Bone marrow (tissue), 2 donors: ENCODE measurements around the gene AP2B1.
A peak's percentile ranks its signal among the peaks of the same experiment; 100 is the strongest.

ENCODE experiments used
- DNase-seq, 2 donors: peaks; one replicate each; lab custom pipeline; 2025; lab: John Stamatoyannopoulos, UW

AP2B1 gene

DNA sequence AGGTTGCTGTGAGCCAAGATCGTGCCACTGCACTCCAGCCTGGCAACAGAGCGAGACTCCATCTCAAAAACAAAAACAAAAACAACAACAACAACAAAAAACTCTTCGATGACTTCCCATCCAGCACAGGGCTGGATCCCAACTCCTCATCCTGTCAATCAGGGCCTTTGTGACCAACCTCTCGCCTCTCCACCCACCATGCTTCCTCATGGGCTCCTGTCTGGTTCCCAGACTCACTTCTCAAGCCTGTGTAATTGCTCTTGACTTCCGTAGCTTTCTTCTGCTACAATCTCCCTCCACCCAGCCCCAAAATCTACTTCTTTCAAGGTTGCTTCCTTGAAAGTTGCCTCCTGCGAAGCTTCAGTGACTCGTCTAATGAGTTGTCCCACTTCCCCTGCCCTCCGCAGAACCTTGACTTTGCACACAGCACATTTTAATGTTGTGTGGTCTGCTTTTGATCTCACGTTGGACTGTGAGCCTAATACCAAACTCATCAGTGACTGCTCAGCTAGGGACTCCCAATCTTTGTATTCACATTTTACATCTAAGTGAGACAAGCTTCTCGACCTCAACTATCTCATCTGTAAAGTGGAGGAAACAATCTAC, 143.4 kb downstream of the AP2B1 start:
- DNase-seq, result no peak

- no peak for DNase-seq
Measured at GRCh38 chr17:35731239-35731916, 144.3 kb downstream of the AP2B1 start, which contains the start of gene RASL10B. TSS of gene RASL10B (plus strand) at chr17:35731639. CDS start at chr17:35735185, 3,546 bp downstream.

DNA sequence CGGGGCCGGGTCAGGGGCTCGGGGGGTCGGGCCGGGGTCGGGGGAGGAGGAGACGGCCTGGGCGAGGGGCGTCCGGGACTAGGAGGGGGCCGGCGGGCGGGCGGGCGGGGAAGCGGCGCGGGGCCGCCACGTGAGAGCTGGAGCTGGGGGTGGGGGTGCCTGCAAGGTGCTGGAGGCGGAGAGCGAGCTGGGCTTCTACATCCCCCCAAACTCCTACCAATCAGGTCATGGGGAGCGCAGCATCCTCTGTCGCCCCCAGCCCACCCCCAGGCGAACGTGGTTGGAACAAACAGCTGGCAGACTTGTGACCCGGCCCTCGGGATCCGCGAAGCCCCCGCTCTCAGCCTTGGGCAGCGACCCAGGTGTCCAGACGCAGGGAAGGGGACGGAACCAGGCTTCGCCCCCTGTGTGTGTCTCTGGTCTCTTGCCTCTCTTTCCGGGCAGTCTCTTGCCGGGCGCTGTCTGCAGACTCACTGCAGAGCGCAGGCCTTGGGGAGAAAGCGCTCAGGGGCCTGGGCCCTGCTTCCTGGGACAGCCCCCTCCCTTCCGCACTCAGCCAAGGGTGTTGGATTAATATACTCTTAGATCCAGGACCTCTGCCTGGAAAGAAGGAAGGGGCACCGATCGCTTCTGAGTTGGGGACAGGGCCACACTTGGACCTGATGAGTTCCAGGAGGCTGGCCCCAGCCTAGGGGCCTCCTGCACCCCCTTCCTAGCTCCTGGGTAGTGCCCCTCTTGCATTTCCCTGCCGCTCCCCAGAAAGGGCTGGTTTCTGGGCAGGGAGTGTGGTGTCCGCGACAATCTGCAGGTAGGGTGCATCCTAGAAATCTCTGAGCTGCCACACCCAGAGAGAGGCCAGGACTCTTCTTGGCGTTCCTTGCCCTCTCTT, 145.0 kb downstream of the AP2B1 start:
- DNase-seq, result no peak

GRCh38 chr17:35732806-35733136, 145.6 kb downstream of the AP2B1 start:
- no peak for DNase-seq

GRCh38 chr17:35733366-35733765, 146.2 kb downstream of the AP2B1 start:
- DNase-seq, result no peak

- no peak for DNase-seq
Measured at GRCh38 chr17:35734396-35734795, 147.3 kb downstream of the AP2B1 start.

GRCh38 chr17:35735036-35735805, 148.1 kb downstream of the AP2B1 start:
- DNase-seq, result no peak

DNA sequence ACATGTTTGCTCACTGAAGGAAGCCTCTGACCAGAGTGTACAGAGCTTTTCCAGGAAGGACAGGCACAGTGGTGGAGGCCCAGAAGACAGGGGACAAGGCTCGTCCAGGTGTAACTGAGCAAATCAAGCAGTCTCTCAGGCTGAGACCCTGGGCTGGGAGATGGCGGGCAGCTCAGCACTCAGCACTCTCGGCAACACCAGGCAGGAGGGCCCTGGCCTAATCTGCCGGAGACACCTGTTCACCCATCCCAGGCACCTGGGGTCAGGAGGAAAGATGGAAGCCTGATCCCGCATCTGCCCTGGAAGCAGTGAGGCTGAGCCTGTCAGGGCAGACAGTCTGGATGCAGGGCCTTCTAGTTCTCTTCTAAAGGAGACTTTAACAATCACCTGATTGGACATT, 149.1 kb downstream of the AP2B1 start:
- DNase-seq, result no peak

- DNase-seq, result no peak
Measured at GRCh38 chr17:35738519-35739133, 151.5 kb downstream of the AP2B1 start.

GRCh38 chr17:35740216-35740615, 153.1 kb downstream of the AP2B1 start:
- DNase-seq, result no peak

- no peak for DNase-seq
Measured at GRCh38 chr17:35740997-35741931, 154.1 kb downstream of the AP2B1 start.

DNA sequence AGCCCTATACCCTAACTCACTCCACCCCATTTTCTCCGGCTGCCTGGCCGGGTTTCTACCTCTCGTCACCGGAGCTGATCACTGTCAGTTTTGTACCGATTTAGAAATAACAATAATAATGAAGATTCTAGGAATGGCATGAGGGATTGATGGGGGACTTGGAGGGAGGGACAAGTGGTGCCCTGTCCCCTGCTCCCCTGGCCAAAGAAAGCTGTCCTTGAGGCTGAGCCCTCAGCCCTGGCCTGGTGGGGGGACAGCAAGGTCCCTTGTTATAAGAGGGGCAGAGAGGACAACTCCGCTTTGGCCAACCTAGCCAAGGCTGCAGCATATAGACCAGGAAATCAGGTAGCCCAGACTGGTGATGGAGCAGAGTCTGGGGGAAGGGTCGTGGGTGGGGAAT, 155.4 kb downstream of the AP2B1 start:
- no peak for DNase-seq

DNA sequence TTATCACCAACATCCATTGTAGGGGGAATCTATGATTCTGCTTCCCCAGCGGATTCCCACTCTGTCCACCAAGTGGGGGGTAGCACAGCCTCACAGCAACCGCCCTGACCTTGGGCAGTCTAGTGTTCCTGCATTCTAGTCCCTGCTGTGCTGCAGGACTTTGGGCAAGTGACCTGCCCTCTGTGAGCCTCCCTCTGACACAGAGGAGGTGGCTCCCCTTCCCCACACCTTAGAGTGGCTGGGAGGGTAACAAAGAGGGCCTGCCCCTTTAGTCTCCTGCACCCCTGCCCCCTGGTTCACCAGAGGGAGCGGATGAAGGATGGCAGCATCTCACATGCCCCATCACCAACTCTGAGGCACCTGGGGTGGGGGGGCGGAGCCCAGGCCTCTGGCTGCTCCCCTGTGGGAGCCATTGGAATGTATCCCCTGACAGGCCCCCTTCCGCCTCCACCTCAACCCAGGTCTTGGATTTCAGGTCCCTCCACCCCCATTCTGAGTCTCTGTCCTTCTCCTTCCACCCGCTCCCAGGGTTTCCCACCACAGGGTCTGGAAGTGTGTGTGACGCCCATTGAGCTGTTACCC, 155.9 kb downstream of the AP2B1 start:
- no peak for DNase-seq

DNA sequence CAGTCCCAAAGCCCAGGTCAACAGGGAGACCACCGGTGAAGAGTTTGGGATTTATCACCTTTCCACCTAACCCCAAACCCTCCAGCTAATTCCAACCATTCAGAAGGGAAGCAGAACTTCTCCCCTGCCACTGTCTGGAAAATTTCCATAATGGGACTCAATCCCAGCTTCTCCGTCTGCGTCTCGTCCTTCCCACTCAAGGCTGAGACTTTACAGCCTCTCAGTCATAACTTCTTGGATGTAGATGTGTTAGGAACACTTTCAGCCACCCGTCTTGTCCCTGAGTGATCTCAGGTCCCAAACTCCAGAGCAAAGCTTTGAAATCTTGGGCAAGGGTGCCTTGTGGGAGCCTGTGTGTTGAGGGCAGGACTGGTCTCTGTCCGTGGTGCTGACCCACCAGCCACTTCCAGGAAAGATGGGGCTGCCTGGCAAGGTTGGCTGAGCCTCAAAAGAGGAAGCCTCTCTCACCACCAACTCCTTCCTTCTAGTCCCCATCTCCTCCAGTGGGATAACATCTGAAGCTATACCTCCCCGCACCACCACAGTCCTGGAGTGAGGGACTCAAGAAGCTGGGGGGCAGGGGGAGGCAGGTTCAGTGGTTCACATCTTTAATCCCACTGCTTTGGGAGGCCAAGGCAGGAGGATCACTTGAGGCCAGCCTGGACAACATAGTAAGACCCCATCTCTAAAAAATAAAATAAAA, 156.7 kb downstream of the AP2B1 start:
- peak in 1 of 2 donors; percentile 6 for DNase-seq

DNA sequence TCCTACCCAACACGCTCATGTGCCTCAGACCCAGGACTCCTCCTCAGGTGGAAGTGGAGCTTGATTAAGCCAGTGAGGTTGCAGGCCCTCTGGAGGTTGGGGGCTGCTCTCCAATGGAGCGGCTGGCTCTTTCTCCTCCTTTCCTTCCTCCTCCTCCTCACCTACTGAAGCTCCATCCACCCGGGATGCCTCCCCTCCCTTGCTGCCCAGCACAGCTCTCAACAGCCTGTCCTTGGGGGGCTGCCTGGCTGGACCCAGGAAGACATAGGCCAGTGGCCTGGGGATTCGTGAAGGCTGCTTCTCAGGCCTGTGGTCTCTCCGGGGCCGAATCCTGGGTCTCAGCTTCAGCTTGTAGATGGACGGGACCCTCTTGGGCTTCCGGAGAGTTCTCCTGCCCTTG, 157.7 kb downstream of the AP2B1 start:
- DNase-seq, result no peak

DNA sequence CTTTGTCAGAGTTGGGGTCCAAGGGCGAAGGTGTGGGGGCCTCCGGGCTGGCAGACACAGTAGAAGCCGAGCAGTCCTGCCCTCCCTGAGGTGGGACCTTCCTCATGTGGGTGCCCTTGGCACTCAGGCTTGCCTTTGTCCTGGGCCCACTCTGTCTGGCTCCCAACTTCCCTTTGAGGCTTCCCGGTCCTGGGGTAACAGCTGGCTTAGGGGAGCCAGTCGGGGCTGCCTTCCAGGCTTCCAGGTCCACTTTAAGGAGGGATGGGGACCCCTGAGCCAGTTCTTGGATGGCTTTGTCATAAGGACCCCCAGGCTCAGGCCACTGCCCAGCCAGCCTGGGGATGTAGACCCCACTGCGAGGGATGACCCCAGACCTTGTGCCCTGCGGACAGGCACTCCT, 158.1 kb downstream of the AP2B1 start:
- DNase-seq, result no peak

- DNase-seq, result no peak
Measured at GRCh38 chr17:35745749-35746320, 158.7 kb downstream of the AP2B1 start.

- peak; percentile 28 to 67 for DNase-seq
Measured at GRCh38 chr17:35747540-35748017, 160.5 kb downstream of the AP2B1 start.

- DNase-seq, result no peak
Measured at GRCh38 chr17:35748341-35748841, 161.3 kb downstream of the AP2B1 start.
